C4-2B (cell line): ENCODE results near the gene LHB.

Experiments used
- H3K27ac ChIP-seq: fragments of 450-650 bp; 2 replicates; pipeline ENCODE4 v1.5.1; 2017
- CTCF ChIP-seq: fragments of 450-650 bp; conservative IDR thresholded peaks from 2 replicates; pipeline ENCODE4 v1.5.1; 2017; ENCODE audit warnings: mild to moderate bottlenecking
- ZFX ChIP-seq: fragments of 450-650 bp; IDR thresholded peaks from 2 replicates; pipeline ENCODE4 v1.6.1; 2017

Gene LHB

GRCh38 chr19:48982280-48982679 lies 34.6 kb downstream of the LHB start:
- no peak overlapping the region for H3K27ac ChIP-seq
- no peak for TF ChIP-seq ZFX
- TF ChIP-seq CTCF: no peak

GRCh38 chr19:48977061-48977460 lies 39.8 kb downstream of the LHB start:
- TF ChIP-seq ZFX (no peak), CTCF (no peak)
- H3K27ac ChIP-seq: no peak overlapping the region

- TF ChIP-seq CTCF (no peak), ZFX (no peak)
Measured at GRCh38 chr19:48975947-48976847, 40.7 kb downstream of the LHB start.

GRCh38 chr19:48970923-48971395 lies 45.9 kb downstream of the LHB start:
- no peak overlapping the region for H3K27ac ChIP-seq
- TF ChIP-seq CTCF (peak; percentile 83), ZFX (no peak)

More at GRCh38 chr19:48975947-48976847, 40.7 kb downstream of the LHB start:
- no peak overlapping the region for H3K27ac ChIP-seq

GRCh38 chr19:48970139-48970766 lies 46.6 kb downstream of the LHB start:
- H3K27ac ChIP-seq: no peak overlapping the region
- TF ChIP-seq CTCF (no peak), ZFX (no peak)

GRCh38 chr19:48969276-48970138 lies 47.4 kb downstream of the LHB start:
- H3K27ac ChIP-seq: no peak overlapping the region
- TF ChIP-seq CTCF: no peak
- no peak for TF ChIP-seq ZFX
